Esophagus muscularis mucosa (tissue), 3 donors: ENCODE results near the gene PRKAR1B.

Source experiments
- POLR2A ChIP-seq: fragments of 450-650 bp; IDR thresholded peaks from one replicate; pipeline ENCODE4 v1.6.1; 2017; ENCODE audit warnings: antibody characterized with exemption, moderate library complexity, mild to moderate bottlenecking, low read depth
- POLR2AphosphoS5 ChIP-seq, 2 donors: sonication (generic); formaldehyde crosslinking; IDR thresholded peaks; one replicate each; pipeline ENCODE4 v1.6.1; 2017; ENCODE audit warnings: antibody characterized with exemption in 2 of 2
- TF ChIP-seq, protein P1 (sequence below), 3 experiments: fragments of 200-600 bp in 2 of 3; fragments of 450-650 bp in 1 of 3; sonication (generic) in 2 of 3; IDR thresholded peaks; one replicate each; pipeline ENCODE4 v1.5.1; 2017 to 2019; ENCODE audit warnings: antibody characterized with exemption in 3 of 3, mild to moderate bottlenecking in 2 of 3, moderate library complexity in 1 of 3

GRCh38 chr7:513521-514166 lies 213.4 kb downstream of the PRKAR1B start:
- TF ChIP-seq, protein P1, sequence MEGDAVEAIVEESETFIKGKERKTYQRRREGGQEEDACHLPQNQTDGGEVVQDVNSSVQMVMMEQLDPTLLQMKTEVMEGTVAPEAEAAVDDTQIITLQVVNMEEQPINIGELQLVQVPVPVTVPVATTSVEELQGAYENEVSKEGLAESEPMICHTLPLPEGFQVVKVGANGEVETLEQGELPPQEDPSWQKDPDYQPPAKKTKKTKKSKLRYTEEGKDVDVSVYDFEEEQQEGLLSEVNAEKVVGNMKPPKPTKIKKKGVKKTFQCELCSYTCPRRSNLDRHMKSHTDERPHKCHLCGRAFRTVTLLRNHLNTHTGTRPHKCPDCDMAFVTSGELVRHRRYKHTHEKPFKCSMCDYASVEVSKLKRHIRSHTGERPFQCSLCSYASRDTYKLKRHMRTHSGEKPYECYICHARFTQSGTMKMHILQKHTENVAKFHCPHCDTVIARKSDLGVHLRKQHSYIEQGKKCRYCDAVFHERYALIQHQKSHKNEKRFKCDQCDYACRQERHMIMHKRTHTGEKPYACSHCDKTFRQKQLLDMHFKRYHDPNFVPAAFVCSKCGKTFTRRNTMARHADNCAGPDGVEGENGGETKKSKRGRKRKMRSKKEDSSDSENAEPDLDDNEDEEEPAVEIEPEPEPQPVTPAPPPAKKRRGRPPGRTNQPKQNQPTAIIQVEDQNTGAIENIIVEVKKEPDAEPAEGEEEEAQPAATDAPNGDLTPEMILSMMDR (IDR thresholded peaks at IDR 0.05) = no peak
- TF ChIP-seq POLR2A = no peak
- peak in 1 of 2 donors; percentile 50 for TF ChIP-seq POLR2AphosphoS5 (IDR thresholded peaks at IDR 0.05)
